Measurements from ENCODE around the gene EML1. TPM values are rescaled to one million over a fixed set of nuclear protein-coding genes. Genes with fewer than 3 reads are reported as not detected.

The EML1 gene
- total RNA-seq, 1 experiment from 2014 or later, result 7.2 TPM

DNA sequence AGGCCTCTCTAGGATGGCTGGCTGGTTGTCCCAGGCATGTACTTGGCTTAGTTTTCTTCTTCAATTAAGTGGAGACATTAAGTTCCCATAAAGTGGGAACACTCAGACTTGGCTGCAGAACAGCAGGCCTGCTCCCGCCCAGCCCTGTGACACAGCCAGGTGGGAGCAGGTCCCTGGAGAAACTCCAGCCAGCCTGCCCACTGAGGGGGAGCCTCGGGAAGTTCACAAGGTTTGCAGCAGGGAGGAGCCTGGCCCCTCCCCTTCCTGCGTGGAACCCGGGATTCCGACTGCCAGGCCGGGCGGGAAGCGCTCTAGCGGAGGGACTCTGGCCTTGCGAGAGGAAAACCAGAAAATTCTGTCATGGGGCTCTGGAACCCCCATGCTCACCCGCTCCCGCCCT is 173.7 kb downstream of the EML1 start:
- ChIA-PET POLR2A (no interaction called here), CTCF (no interaction called here)
- no peaks in the 10 kb centered on the region for H3K27me3 Mint-ChIP-seq (ENCODE audit: insufficient read depth, unreplicated experiment)
- no TSS peak for BruUV-seq (replicated peaks)
- Histone ChIP-seq H3K4me3 (ENCODE audit: low read depth, low read length) (no peak overlapping the region), H3K27me3 (replicated peaks; ENCODE audit: control insufficient read depth, insufficient read depth, low read length) (no peaks in the 10 kb centered on the region), H3K4me1 (no peaks in the 10 kb centered on the region), H3K36me3 (ENCODE audit: control insufficient read depth, insufficient read depth, low read length) (no peaks in the 10 kb centered on the region), H3K9me3 (no peaks in the 10 kb centered on the region)
- no peaks in the 10 kb centered on the region for H3K36me3 Mint-ChIP-seq (ENCODE audit: insufficient read depth, unreplicated experiment)
- peaks cover 6% of the 10 kb centered on the region for H3K4me1 Mint-ChIP-seq (ENCODE audit: low read depth, unreplicated experiment)
- H3K4me3 Mint-ChIP-seq (ENCODE audit: unreplicated experiment), result no peak overlapping the region
- H3K9me3 Mint-ChIP-seq (ENCODE audit: unreplicated experiment), result no peaks in the 10 kb centered on the region
- H3K27ac Mint-ChIP-seq (ENCODE audit: unreplicated experiment), result no peak overlapping the region
- TF ChIP-seq, protein P1, sequence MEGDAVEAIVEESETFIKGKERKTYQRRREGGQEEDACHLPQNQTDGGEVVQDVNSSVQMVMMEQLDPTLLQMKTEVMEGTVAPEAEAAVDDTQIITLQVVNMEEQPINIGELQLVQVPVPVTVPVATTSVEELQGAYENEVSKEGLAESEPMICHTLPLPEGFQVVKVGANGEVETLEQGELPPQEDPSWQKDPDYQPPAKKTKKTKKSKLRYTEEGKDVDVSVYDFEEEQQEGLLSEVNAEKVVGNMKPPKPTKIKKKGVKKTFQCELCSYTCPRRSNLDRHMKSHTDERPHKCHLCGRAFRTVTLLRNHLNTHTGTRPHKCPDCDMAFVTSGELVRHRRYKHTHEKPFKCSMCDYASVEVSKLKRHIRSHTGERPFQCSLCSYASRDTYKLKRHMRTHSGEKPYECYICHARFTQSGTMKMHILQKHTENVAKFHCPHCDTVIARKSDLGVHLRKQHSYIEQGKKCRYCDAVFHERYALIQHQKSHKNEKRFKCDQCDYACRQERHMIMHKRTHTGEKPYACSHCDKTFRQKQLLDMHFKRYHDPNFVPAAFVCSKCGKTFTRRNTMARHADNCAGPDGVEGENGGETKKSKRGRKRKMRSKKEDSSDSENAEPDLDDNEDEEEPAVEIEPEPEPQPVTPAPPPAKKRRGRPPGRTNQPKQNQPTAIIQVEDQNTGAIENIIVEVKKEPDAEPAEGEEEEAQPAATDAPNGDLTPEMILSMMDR (IDR thresholded peaks at IDR 0.05; ENCODE audit: insufficient read depth in 1 of 2, low read depth in 1 of 2, low read length in 1 of 2, severe bottlenecking in 1 of 2, unreplicated experiment in 1 of 2), result no peak
- DNase-seq, result no peak
- intact Hi-C loops (cut with micrococcal nuclease; ENCODE audit: unreplicated experiment), result no loop called here

DNA sequence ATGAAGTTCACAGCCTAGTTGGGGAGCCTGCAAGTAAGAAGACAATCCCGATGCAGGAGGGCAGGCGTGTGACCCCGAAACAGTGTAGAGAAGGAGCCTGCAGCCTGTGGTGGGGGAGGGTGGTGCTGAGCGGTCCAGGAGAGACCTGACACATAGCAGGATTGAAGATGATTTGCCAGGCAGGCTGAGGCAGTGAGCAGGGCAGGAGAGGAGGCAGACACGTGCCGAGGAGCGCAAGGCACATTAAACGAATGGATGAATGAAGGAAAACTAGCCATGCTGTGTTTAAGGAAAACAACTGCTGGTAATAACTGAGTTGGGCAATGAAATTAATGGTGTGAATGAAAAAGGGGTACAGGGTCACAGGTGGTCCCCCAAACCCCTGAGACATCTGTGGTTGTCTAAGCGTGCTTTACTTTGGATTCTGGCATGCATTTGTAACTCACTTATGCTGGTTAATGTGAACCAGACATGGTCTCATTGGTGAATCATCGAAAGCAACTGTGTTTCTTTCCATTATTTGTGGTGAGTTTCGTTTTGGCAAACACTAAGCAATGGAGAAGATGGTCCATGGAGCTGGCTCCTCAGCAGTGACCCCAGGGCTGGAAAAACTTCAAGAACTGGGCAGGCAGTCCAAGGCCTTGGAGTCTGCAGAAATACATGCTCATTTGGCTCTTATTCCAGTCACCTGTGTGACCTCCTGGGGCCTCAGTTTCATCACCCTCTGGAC is 175.1 kb downstream of the EML1 start:
- no peak for DNase-seq
- Histone ChIP-seq H3K9me3 (no peaks in the 10 kb centered on the region), H3K4me1 (no peaks in the 10 kb centered on the region), H3K36me3 (ENCODE audit: control insufficient read depth, insufficient read depth, low read length) (no peaks in the 10 kb centered on the region), H3K4me3 (ENCODE audit: low read depth, low read length) (no peak overlapping the region), H3K27me3 (replicated peaks; ENCODE audit: control insufficient read depth, insufficient read depth, low read length) (no peaks in the 10 kb centered on the region)
- ChIA-PET CTCF (no interaction called here), POLR2A (interaction anchor here (0.6 kb wide), 1 partner anchor 224 kb away, joined by 4 read pairs; no protein-coding TSS in a partner anchor)
- H3K27ac Mint-ChIP-seq (ENCODE audit: unreplicated experiment), result no peak overlapping the region
- no peak overlapping the region for H3K4me3 Mint-ChIP-seq (ENCODE audit: unreplicated experiment)
- intact Hi-C loops (cut with micrococcal nuclease; ENCODE audit: unreplicated experiment), result no loop called here
- peaks cover 9% of the 10 kb centered on the region for H3K9me3 Mint-ChIP-seq (ENCODE audit: unreplicated experiment)
- TF ChIP-seq, protein P1 (IDR thresholded peaks at IDR 0.05; ENCODE audit: insufficient read depth in 1 of 2, low read depth in 1 of 2, low read length in 1 of 2, severe bottlenecking in 1 of 2, unreplicated experiment in 1 of 2), result no peak
- BruUV-seq (replicated peaks), result no TSS peak
- no peaks in the 10 kb centered on the region for H3K4me1 Mint-ChIP-seq (ENCODE audit: low read depth, unreplicated experiment)
- H3K27me3 Mint-ChIP-seq (ENCODE audit: insufficient read depth, unreplicated experiment), result peaks cover 2% of the 10 kb centered on the region
- H3K36me3 Mint-ChIP-seq (ENCODE audit: insufficient read depth, unreplicated experiment), result peaks cover 5% of the 10 kb centered on the region

DNA sequence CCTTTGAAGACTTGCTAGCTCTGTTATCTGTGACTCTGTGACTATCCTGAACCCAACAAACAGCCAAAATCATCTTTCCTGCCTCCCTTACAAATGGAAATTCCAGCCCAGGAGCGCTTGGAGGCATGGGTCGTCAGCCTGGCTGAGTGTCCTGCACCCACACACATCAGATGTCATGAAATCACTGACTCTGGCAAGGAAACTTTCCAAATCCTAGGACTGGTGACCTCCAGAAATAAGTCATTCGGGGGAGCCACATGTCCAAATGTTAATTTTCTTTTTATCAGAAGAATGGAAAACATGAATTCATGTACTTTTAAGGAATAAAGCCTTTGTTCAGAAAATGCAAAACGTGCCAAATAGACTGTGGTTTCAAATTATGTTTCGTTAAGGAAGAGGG is 175.7 kb downstream of the EML1 start:
- Mint-ChIP-seq H3K27me3 (ENCODE audit: insufficient read depth, unreplicated experiment) (peaks cover 2% of the 10 kb centered on the region), H3K4me1 (ENCODE audit: low read depth, unreplicated experiment) (no peaks in the 10 kb centered on the region), H3K27ac (ENCODE audit: unreplicated experiment) (no peak overlapping the region), H3K36me3 (ENCODE audit: insufficient read depth, unreplicated experiment) (peaks cover 5% of the 10 kb centered on the region), H3K4me3 (ENCODE audit: unreplicated experiment) (no peak overlapping the region), H3K9me3 (ENCODE audit: unreplicated experiment) (peaks cover 9% of the 10 kb centered on the region)
- no TSS peak for BruUV-seq (replicated peaks)
- Histone ChIP-seq H3K36me3 (ENCODE audit: control insufficient read depth, insufficient read depth, low read length) (no peaks in the 10 kb centered on the region), H3K9me3 (peaks cover 4% of the 10 kb centered on the region; the same call in 1 of the 2 replicates), H3K4me3 (ENCODE audit: low read depth, low read length) (no peak overlapping the region), H3K27me3 (replicated peaks; ENCODE audit: control insufficient read depth, insufficient read depth, low read length) (no peaks in the 10 kb centered on the region), H3K4me1 (no peaks in the 10 kb centered on the region)
- CTCF ChIA-PET, result no interaction called here
- TF ChIP-seq, protein P1 (IDR thresholded peaks at IDR 0.05; ENCODE audit: insufficient read depth in 1 of 2, low read depth in 1 of 2, low read length in 1 of 2, severe bottlenecking in 1 of 2, unreplicated experiment in 1 of 2), result no peak
- intact Hi-C loops (cut with micrococcal nuclease; ENCODE audit: unreplicated experiment), result no loop called here
- no peak for DNase-seq
- POLR2A ChIA-PET, result no interaction called here
